COR-L47 (cell line): Measurements from ENCODE around the gene NPLOC4.
A peak's percentile ranks its signal among the peaks of the same experiment; 100 is the strongest.
"Not testable (repeated sequence)": the region's sequence is repeated elsewhere in the genome, so short reads cannot be mapped to it uniquely, and the experiment has no call there.

ENCODE experiments used
- DNase-seq: peaks from one replicate; lab custom pipeline; 2025; lab: John Stamatoyannopoulos, UW

NPLOC4 gene

GRCh38 chr17:81584771-81585170 is 52.1 kb downstream of the NPLOC4 start:
- not testable (repeated sequence) for DNase-seq

GRCh38 chr17:81583589-81584342 is 53.1 kb downstream of the NPLOC4 start:
- DNase-seq, result no peak

- no peak for DNase-seq
These were observed 54.2 kb downstream of the NPLOC4 start for GRCh38 chr17:81582749-81583148.

GRCh38 chr17:81582341-81582740 is 54.6 kb downstream of the NPLOC4 start:
- DNase-seq, result no peak

GRCh38 chr17:81581758-81582157 is 55.2 kb downstream of the NPLOC4 start:
- no peak for DNase-seq

- no peak for DNase-seq
These were observed 56.4 kb downstream of the NPLOC4 start for GRCh38 chr17:81580481-81580880.

GRCh38 chr17:81579821-81580321 is 57.0 kb downstream of the NPLOC4 start:
- DNase-seq, result no peak

GRCh38 chr17:81579298-81579697 is 57.6 kb downstream of the NPLOC4 start:
- DNase-seq, result no peak

GRCh38 chr17:81578561-81579225 is 58.2 kb downstream of the NPLOC4 start:
- DNase-seq, result no peak

- no peak for DNase-seq
These were observed 58.9 kb downstream of the NPLOC4 start for GRCh38 chr17:81578038-81578441.

- no peak for DNase-seq
These were observed 59.5 kb downstream of the NPLOC4 start for GRCh38 chr17:81577278-81578000.

GRCh38 chr17:81576621-81577277 is 60.2 kb downstream of the NPLOC4 start:
- peak; percentile 48 for DNase-seq

GRCh38 chr17:81575836-81576235 is 61.1 kb downstream of the NPLOC4 start:
- DNase-seq, result no peak

GRCh38 chr17:81574643-81574956 is 62.3 kb downstream of the NPLOC4 start:
- DNase-seq, result no peak

- DNase-seq, result no peak
These were observed 62.9 kb downstream of the NPLOC4 start for GRCh38 chr17:81573794-81574642.

GRCh38 chr17:81572563-81573168 is 64.2 kb downstream of the NPLOC4 start:
- no peak for DNase-seq

GRCh38 chr17:81570964-81571363 is 65.9 kb downstream of the NPLOC4 start:
- no peak for DNase-seq

GRCh38 chr17:81569986-81570514 is 66.9 kb downstream of the NPLOC4 start:
- DNase-seq, result no peak

GRCh38 chr17:81568416-81568815 is 68.5 kb downstream of the NPLOC4 start:
- DNase-seq, result no peak

- DNase-seq, result no peak
These were observed 69.7 kb downstream of the NPLOC4 start for GRCh38 chr17:81567191-81567590.
